BLaER1 (cell line): Measurements from ENCODE around the gene NAT8L.
A peak's percentile ranks its signal among the peaks of the same experiment; 100 is the strongest.

Experiments
- H3K27ac ChIP-seq: shearing (Covaris generic); formaldehyde crosslinking; 2 replicates; pipeline ENCODE4 v1.8.1; 2022
- H3K27me3 ChIP-seq: shearing (Covaris generic); formaldehyde crosslinking; 2 replicates; pipeline ENCODE4 v1.8.1; 2022
- H3K36me3 ChIP-seq: shearing (Covaris generic); formaldehyde crosslinking; 2 replicates; pipeline ENCODE4 v1.8.1; 2022
- H3K4me1 ChIP-seq: shearing (Covaris generic); formaldehyde crosslinking; 2 replicates; pipeline ENCODE4 v1.8.1; 2022
- H3K4me2 ChIP-seq: shearing (Covaris generic); formaldehyde crosslinking; 2 replicates; pipeline ENCODE4 v1.8.1; 2022
- H3K4me3 ChIP-seq: shearing (Covaris generic); formaldehyde crosslinking; 2 replicates; pipeline ENCODE4 v1.8.1; 2022
- H3K9ac ChIP-seq: shearing (Covaris generic); formaldehyde crosslinking; 2 replicates; pipeline ENCODE4 v1.8.1; 2022
- H3K9me3 ChIP-seq: shearing (Covaris generic); formaldehyde crosslinking; 2 replicates; pipeline ENCODE4 v1.8.1; 2022
- H4K20me1 ChIP-seq: shearing (Covaris generic); formaldehyde crosslinking; 2 replicates; pipeline ENCODE4 v1.8.1; 2022
- Cebpa-rat ChIP-seq: shearing (Covaris generic); IDR thresholded peaks from 2 replicates; pipeline ENCODE4 v1.8.1; 2022

The NAT8L gene

GRCh38 chr4:2091990-2092668 lies 33.0 kb downstream of the NAT8L start:
- Histone ChIP-seq H3K4me2 (no peak overlapping the region), H3K27ac (no peak overlapping the region), H3K36me3 (no peaks in the 10 kb centered on the region), H3K9me3 (peaks cover 22% of the 10 kb centered on the region), H3K4me3 (no peak overlapping the region), H4K20me1 (no peaks in the 10 kb centered on the region), H3K4me1 (no peaks in the 10 kb centered on the region), H3K9ac (no peak overlapping the region), H3K27me3 (no peaks in the 10 kb centered on the region)
- no peak for TF ChIP-seq Cebpa-rat

GRCh38 chr4:2092669-2093053 lies 33.5 kb downstream of the NAT8L start:
- H3K4me3 ChIP-seq, result no peak overlapping the region
- H3K27me3 ChIP-seq, result no peaks in the 10 kb centered on the region
- H3K9me3 ChIP-seq, result peaks cover 22% of the 10 kb centered on the region
- no peaks in the 10 kb centered on the region for H3K36me3 ChIP-seq
- no peaks in the 10 kb centered on the region for H3K4me1 ChIP-seq
- TF ChIP-seq Cebpa-rat, result no peak
- no peak overlapping the region for H3K27ac ChIP-seq
- H4K20me1 ChIP-seq, result no peaks in the 10 kb centered on the region
- H3K4me2 ChIP-seq, result no peak overlapping the region
- no peak overlapping the region for H3K9ac ChIP-seq

GRCh38 chr4:2093265-2093664 lies 34.1 kb downstream of the NAT8L start:
- no peak for TF ChIP-seq Cebpa-rat
- Histone ChIP-seq H4K20me1 (no peaks in the 10 kb centered on the region), H3K9ac (no peak overlapping the region), H3K27me3 (no peaks in the 10 kb centered on the region), H3K4me2 (no peak overlapping the region), H3K36me3 (no peaks in the 10 kb centered on the region), H3K4me1 (no peaks in the 10 kb centered on the region), H3K27ac (no peak overlapping the region), H3K9me3 (peaks cover 21% of the 10 kb centered on the region), H3K4me3 (no peak overlapping the region)

- no peak for TF ChIP-seq Cebpa-rat
- H3K4me3 ChIP-seq, result no peak overlapping the region
- H3K9ac ChIP-seq, result no peak overlapping the region
- H4K20me1 ChIP-seq, result no peaks in the 10 kb centered on the region
- peaks cover 25% of the 10 kb centered on the region for H3K9me3 ChIP-seq
- H3K4me1 ChIP-seq, result no peaks in the 10 kb centered on the region
- H3K36me3 ChIP-seq, result no peaks in the 10 kb centered on the region
- no peaks in the 10 kb centered on the region for H3K27me3 ChIP-seq
- no peak overlapping the region for H3K4me2 ChIP-seq
- H3K27ac ChIP-seq, result no peak overlapping the region
Observed at GRCh38 chr4:2094545-2094944, 35.4 kb downstream of the NAT8L start.

GRCh38 chr4:2095236-2096072 lies 36.3 kb downstream of the NAT8L start:
- peaks cover 29% of the 10 kb centered on the region for H3K9me3 ChIP-seq
- H3K36me3 ChIP-seq, result no peaks in the 10 kb centered on the region
- H3K4me2 ChIP-seq, result no peak overlapping the region
- H3K9ac ChIP-seq, result no peak overlapping the region
- no peaks in the 10 kb centered on the region for H3K4me1 ChIP-seq
- no peaks in the 10 kb centered on the region for H4K20me1 ChIP-seq
- no peak overlapping the region for H3K27ac ChIP-seq
- H3K4me3 ChIP-seq, result no peak overlapping the region
- no peaks in the 10 kb centered on the region for H3K27me3 ChIP-seq
- TF ChIP-seq Cebpa-rat, result no peak

- Histone ChIP-seq H3K4me1 (no peaks in the 10 kb centered on the region), H3K27me3 (no peaks in the 10 kb centered on the region), H3K9me3 (peaks cover 36% of the 10 kb centered on the region), H3K27ac (no peak overlapping the region), H3K36me3 (no peaks in the 10 kb centered on the region), H4K20me1 (no peaks in the 10 kb centered on the region), H3K4me3 (no peak overlapping the region), H3K4me2 (no peak overlapping the region), H3K9ac (no peak overlapping the region)
- no peak for TF ChIP-seq Cebpa-rat
Observed at GRCh38 chr4:2096073-2096609, 37.0 kb downstream of the NAT8L start.

GRCh38 chr4:2101346-2102044 lies 42.4 kb downstream of the NAT8L start:
- TF ChIP-seq Cebpa-rat, result no peak
- no peak overlapping the region for H3K4me3 ChIP-seq
- H3K27ac ChIP-seq, result no peak overlapping the region
- peaks cover 67% of the 10 kb centered on the region for H3K9me3 ChIP-seq
- 0 out of 2 replicates have a peak, but pooled peaks cover 3% of the 10 kb centered on the region for H3K36me3 ChIP-seq
- H3K9ac ChIP-seq, result no peak overlapping the region
- H3K4me2 ChIP-seq, result no peak overlapping the region
- no peaks in the 10 kb centered on the region for H3K4me1 ChIP-seq
- no peaks in the 10 kb centered on the region for H4K20me1 ChIP-seq
- no peaks in the 10 kb centered on the region for H3K27me3 ChIP-seq

- Histone ChIP-seq H3K27me3 (no peaks in the 10 kb centered on the region), H3K4me1 (no peaks in the 10 kb centered on the region), H3K4me3 (peak overlapping the region; percentile 8; the same call in 1 of the 2 replicates), H3K36me3 (0 out of 2 replicates have a peak, but pooled peaks cover 3% of the 10 kb centered on the region), H3K9me3 (peaks cover 60% of the 10 kb centered on the region), H3K4me2 (no peak overlapping the region), H3K9ac (no peak overlapping the region), H4K20me1 (no peaks in the 10 kb centered on the region), H3K27ac (no peak overlapping the region)
- TF ChIP-seq Cebpa-rat, result no peak
Observed at GRCh38 chr4:2102045-2102883, 43.1 kb downstream of the NAT8L start.
